HG03280 (cell line): ENCODE results near the gene TEX11.
"Not testable (repeated sequence)": the region's sequence is repeated elsewhere in the genome, so short reads cannot be mapped to it uniquely, and the experiment has no call there.

ENCODE experiments used
- ATAC-seq: cut with Tn5 transposase; IDR thresholded peaks from one replicate; pipeline ENCODE4 v1.9.1; 2021; ENCODE audit warnings: mild to moderate bottlenecking, moderate library complexity; ENCODE audit not compliant: unreplicated experiment

Gene TEX11

DNA sequence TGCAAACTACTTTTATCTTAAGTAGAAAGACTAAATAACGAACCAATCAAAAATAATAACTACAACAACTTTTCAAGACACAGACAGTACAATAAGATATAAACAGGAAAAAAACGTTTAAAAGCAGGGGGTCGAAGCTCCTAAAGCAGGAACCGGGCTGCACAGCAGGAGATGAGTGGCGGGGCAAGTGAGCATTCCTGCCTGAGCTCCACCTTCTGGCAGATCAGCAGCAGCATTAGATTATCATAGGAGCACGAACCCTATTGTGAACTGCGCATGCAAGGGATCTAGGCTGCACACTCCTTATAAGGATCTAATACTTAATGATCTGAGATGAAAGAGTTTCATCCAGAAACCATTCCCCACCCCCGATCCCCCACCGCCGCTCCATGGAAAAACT lies 146.2 kb downstream of the TEX11 start:
- ATAC-seq = no peak

DNA sequence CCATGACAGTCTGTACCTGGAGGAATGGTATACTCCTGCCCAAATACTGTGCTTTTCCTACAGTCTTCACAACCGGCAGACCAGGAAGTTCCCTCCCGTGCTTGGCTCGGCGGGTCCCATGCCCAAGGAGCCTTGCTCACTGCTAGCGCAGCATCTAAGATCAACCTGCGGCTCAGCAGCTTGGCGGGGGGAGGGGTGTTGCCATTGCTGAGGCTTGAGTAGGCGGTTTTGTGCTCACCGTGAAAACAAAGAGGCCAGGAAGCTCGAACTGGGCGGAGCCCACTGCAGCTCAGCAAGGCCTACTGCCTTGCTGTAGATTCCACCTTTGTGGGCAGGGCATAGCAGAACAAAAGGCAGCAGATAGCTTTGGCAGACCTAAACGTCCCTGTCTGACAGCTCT lies 152.7 kb downstream of the TEX11 start:
- ATAC-seq = no peak

DNA sequence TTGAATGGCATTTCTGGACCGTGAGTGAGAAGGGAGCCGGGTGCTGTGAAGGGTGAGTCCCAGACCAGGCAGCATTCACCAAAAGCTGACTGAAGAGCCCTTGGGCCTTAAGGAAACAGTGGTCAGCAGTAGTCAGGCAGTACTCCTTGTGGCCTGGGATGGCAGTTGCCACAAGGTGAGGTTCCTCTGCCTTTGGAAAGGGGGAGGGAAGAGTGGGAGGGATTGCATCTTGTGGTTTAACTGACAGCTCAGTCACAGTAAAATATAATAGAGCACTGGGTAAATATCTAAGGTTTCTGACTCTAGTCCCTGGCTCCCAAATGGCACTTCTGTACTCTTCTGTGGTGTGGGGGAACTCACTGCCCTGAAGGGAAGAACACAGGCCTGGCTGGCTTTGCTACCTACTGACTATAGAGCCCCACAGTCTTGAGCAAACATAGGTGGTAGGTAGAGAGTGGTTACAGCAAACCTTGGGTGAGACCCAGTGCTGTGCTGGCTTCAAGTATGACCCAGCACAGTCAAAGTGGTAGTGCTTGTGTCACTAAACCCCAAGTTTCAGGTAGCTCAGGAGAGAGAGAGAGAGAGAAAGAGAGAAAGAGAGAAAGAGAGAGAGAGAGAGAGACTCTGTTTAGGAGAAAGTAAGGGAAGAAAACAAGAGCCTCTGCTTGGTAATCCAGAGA lies 154.2 kb downstream of the TEX11 start:
- no peak for ATAC-seq

DNA sequence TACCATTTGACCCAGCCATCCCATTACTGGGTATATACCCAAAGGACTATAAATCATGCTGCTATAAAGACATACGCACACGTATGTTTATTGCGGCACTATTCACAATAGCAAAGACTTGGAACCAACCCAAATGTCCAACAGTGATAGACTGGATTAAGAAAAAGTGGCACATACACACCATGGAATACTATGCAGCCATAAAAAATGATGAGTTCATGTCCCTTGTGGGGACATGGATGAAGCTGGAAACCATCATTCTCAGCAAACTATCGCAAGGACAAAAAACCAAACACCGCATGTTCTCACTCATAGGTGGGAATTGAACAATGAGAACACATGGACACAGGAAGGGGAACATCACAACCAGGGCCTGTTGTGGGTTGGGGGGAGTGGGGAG lies 174.7 kb downstream of the TEX11 start:
- not testable (repeated sequence) for ATAC-seq

DNA sequence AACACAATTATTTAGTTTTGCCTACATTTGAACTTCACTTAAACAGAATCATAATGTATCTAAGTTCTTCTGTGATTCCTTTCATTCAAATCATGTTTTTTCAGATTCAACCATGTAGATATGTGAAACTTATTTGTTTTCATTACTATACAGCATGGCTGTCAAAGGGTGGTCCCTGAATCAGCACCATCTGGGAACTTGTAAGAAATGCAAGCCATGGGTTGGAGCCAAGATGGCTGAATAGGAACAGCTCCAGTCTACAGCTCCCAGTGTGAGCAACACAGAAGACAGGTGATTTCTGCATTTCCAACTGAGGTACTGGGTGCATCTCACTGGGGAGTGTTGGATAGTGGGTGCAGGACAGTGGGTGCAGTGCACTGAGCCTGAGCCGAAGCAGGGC lies 180.6 kb downstream of the TEX11 start:
- ATAC-seq = not testable (repeated sequence)

DNA sequence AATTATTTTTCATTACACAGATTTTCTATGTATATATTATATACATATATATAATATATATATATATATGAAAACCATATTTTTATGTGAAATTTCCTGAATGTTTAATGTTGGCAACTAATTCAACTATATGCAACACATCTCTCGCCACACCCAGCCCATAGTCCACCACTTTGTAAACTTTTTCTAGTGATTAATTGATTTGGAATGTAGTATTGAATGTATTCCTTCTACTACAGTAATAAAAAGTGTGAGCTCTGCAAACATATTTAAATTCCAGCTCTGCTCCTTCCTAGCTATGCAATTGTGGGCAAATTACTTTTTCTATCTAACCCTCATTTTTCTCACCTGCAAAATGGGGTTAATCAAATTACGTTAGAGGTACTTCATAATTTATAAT lies 187.8 kb downstream of the TEX11 start:
- ATAC-seq = no peak

DNA sequence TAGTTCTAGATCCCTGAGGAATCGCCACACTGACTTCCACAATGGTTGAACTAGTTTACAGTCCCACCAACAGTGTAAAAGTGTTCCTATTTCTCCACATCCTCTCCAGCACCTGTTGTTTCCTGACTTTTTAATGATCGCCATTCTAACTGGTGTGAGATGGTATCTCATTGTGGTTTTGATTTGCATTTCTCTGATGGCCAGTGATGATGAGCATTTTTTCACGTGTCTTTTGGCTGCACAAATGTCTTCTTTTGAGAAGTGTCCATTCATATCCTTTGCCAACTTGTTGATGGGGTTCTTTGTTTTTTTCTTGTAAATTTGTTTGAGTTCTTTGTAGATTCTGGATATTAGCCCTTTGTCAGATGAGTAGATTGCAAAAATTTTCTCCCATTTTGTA lies 197.2 kb downstream of the TEX11 start:
- ATAC-seq = not testable (repeated sequence)

DNA sequence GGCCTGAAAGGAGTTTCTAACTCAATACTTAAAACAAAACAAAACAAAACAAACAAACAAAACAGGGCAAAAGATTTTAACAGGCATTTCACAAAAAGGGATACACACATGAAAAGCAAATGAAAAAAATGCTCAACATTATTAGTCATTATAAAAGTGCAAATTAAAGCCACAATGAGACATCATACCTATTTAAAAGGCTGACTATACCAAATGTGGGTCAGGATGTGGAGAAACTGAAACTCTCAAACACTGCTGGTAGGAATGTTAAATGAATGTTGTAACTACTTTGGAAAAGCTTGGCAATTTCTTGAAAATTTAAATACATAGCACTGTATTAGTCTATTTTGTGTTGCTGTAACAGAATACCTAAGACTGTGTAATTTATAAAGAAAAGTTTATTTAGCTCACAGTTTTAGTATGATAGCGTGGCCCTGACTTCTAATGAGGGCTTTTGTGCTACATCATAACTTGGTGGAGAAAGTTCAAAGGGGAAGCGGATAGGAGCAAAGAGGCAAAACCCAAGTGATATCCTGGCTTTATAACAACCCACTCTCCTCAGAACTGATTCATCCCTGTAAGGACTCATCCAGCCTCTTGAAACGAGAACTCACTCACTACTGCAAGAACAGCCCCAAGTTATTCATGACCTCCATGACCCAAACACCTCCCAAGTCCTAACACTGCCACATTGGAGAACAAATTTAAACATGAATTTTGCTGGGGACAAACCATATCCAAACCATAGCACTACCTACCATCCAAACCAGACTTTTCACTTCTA lies 214.0 kb downstream of the TEX11 start:
- no peak for ATAC-seq

DNA sequence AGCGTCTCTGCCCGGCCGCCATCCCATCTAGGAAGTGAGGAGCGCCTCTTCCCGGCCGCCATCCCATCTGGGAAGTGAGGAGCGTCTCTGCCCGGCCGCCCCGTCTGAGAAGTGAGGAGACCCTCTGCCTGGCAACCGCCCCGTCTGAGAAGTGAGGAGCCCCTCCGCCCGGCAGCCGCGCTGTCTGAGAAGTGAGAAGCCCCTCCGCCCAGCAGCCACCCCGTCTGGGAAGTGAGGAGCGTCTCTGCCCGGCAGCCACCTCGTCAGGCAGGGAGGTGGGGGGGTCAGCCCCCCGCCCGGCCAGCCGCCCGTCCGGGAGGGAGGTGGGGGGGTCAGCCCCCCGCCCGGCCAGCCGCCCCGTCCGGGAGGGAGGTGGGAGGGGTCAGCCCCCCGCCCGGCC lies 229.1 kb downstream of the TEX11 start:
- not testable (repeated sequence) for ATAC-seq

DNA sequence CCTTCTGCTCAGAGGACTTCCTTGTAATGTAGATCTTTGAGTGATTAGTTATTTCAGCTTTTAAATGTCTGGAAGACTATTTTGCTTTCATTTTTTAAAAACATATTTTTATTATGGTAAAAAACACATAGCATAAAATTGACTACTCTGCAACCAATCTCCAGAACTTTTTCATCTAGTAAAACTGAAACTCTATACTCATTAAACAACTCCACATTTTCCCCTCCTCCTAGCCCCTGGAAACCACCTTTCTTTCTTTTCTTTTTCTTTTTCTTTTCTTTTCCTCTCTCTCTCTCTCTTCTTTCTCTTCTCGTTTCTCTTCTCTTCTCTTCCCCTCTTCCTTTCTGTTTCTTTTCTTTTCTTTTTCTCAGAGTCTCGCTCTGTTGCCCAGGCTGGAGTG lies 233.2 kb downstream of the TEX11 start:
- no peak for ATAC-seq

DNA sequence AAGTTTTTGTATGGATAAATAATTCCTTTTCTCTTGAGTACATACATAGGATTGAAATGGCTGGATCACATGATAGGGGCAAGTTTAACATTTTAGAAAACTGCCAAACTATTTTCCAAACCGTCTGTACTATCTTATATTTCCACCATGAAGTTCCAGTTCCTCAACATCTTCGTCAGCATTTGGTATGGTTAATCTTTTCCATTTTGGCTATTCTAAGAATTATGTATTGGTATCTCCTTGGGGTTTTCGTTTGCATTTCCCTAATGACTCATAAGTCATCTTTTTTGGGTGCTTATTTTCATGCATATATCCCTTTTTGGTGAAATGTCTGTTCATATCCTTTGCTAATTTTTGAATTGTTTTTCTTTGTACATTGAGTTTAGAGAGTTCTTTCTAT lies 236.2 kb downstream of the TEX11 start:
- no peak for ATAC-seq

DNA sequence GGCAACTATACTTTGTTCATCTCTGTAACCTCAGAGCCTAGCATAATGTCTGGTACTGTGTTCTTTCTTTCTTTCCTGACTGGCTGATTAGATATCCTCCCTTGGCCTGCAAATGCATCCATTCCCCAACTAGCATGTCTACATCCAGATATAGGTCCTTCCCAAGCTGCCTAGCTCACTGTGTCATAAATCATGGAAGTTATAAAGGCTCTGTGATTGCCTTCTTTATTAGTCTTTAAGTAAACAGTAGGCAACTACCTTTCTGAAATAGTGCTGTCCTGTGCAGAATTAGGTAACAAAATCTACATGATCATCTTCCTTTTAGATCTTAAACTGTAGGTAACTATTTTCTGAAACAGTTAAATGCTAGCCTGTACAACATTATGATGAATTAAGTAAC lies 239.4 kb downstream of the TEX11 start:
- ATAC-seq = no peak

DNA sequence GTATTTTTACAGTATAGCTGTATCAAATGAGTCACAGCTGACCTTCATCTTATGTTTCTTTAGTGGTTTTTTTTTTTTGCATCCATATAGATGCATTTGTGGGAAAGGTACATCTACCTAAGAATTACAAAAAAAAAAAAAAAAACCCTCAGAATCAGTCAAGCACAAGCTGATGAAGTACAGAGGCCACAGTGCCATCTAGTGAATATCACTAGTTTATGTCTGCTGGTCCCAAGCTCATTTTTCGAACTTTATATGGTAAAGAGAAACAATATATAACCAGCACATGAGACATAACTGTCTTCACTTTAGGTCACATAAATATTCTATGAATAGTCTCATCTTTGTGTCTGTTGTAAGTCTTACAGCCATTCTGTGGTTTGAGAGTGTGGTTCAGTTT lies 243.8 kb downstream of the TEX11 start:
- ATAC-seq = no peak

DNA sequence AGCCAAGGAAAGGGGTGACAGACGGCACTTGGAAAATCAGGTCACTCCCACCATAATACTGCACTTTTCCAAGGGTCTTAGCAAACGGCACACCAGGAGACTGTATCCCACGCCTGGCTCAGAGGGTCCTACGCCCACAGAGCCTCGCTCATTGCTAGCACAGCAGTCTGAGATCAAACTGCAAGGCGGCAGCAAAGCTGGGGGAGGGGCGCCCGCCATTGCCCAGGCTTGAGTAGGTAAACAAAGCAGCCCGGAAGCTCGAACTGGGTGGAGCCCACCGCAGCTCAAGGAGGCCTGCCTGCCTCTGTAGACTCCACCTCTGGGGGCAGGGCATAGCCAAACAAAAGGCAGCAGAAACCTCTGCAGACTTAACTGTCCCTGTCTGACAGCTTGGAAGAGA lies 247.4 kb downstream of the TEX11 start:
- ATAC-seq = not testable (repeated sequence)

DNA sequence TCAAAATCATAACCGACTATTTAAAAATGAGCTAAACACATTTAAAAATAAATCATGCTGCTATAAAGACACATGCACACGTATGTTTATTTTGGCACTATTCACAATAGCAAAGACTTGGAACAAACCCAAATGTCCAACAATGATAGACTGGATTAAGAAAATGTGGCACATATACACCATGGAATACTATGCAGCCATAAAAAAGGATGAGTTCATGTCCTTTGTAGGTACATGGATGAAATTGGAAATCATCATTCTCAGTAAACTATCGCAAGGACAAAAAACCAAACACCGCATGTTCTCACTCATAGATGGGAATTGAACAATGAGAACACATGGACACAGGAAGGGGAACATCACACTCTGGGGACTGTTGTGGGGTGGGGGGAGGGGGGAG lies 251.0 kb downstream of the TEX11 start:
- ATAC-seq = not testable (repeated sequence)

DNA sequence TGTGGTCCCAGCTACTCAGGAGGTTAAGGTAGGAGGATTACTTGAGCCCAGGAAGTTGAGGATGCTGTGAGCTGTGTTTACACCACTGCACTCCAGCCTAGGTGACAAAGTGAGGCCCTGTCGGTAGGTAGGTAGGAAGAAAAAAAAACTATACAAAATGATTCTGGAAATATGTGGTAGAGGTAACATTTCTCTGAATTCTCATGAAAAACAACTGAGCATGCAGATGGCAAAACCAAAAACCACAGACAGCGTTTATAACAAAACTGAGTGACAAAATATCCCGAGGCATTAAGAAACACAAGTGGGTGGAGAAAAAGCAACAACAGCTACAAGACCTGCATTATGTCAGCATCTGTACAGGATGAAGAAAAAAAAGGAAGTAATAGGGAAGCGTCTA lies 252.2 kb downstream of the TEX11 start:
- no peak for ATAC-seq

DNA sequence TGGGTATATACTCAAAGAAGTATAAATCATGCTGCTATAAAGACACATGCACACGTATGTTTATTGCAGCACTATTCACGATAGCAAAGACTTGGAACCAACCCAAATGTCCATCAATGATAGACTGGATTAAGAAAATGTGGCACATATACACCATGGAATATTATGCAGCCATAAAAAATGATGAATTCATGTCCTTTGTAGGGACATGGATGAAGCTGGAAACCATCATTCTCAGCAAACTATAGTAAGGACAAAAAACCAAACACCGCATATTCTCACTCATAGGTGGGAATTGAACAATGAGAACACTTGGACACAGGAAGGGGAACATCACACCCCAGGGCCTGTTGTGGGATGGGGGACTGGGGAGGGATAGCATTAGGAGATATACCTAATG lies 260.6 kb downstream of the TEX11 start:
- ATAC-seq = not testable (repeated sequence)

DNA sequence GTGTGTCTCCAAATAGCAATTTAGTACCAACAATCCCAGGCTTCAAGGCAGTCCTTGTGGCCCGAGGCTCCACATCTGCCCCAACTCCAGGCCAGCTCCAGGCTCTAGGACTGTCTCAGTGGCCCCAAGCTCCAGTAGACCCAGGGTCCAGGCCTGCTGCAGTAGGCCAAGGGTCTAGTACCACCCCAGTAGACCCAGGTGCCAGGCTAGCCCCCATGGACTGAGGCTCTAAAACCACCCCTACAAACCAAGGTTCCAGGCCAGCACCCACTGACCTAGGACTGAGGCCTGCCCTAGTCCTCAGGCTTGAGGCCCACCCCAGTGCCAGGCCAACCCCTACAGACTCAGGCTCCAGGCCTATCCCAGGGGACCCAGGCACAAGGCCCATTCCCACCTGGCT lies 272.3 kb downstream of the TEX11 start:
- no peak for ATAC-seq

DNA sequence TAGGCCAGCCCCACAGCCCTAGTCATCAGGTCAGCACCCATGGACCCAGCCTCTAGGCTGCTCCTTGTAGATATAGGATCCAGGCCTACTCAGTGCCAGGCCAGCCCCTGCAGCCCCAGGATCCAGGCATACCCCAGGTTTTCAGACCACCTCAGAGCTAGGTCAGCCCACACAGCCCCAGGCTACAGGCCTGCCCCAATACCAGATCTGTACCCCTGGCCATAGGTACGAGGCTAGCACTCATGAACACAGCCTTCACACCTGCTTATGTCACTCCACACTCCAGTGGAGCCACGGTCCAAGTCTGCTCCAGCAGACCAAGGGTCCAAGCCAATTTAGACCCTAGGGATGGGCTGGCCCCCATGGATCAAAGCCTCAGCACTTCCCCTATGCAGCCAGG lies 272.8 kb downstream of the TEX11 start:
- ATAC-seq = no peak

DNA sequence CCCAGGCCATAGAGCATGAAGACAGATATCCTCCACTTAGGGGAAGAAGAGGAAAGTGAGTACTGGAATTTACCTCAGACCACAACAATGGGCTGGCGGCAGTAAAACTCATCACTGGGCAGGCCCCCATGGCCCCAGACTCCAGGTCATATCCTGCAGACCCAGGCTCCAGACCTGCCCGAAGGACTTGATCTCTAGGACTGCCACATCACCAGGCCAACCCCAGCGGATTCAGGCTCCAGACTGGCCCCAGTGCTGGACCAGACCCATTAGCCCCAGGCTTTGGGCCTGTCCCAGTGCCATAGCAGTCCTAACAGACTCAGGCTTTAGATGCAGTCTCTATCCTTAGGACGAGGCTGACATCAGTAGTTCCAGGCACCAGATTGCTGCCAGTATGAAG lies 273.3 kb downstream of the TEX11 start:
- no peak for ATAC-seq

DNA sequence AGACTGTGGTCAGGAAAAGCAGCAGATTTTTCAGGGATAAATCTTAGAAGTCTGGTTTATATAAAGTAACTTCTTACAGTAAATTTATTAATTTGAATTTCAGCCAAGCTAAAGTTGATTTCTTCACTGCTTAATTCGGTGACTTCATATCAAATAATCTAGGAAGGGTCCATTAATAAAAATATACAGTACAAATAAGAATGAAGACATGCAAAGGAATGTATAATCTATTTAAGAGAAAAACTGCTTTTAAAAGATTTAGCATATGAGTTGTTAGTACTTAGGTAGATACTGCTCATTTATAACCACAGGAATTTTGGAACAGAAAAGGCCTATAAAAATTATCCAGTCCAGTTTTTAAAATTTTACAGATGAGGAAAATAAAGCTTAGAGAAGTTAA lies 286.8 kb downstream of the TEX11 start:
- no peak for ATAC-seq

DNA sequence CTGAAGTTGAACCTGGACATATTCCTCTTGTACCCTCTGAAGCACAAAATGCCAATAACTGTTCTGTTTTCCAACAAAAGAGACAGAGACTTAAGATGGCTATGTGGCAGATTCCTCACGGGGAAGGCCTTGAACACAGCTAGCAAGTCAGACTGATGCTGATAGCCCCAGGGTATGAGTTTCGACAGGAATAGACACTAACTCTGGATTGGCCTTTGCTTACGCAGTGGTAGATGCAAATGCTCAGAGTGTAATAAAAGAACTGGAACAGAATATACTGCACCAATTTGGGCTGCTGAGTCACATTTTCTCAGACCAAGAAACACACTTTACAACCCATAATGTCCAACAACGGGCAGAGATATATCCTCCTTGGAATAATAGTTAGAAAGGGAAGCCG lies 290.0 kb downstream of the TEX11 start:
- ATAC-seq = no peak

DNA sequence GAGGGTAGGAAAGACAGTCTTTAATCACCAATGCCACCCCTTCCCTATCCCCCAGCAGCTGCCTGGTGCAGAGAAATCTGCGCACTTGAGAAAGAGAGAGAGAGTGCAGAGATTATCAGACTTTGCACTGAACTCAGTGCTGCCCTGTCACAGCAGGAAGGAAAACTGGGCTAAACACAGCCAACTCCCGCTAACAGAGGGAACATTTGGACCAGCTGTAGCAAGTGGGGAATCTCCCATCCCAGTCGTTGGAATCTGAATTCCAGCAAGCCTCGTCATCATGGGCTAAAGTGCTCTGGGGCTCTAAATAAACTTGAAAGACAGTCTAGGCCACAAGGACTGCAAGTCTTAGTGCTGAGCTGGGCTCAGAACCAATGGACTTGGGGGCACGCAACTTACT lies 295.2 kb downstream of the TEX11 start:
- no peak for ATAC-seq
